AG04450 (cell line): Measurements from ENCODE around the gene STON1. TPM values are rescaled to one million over a fixed set of nuclear protein-coding genes. Genes with fewer than 3 reads are reported as not detected.

Experiments
- CTCF ChIA-PET: fragments of 300-600, 350-600 bp; formaldehyde crosslinking; extraction: SDS; loops from one replicate; lab custom pipeline; 2022; ENCODE audit warnings: antibody characterized with exemption, inconsistent platforms; lab: Charles Lee
- POLR2A ChIA-PET: fragments of 350-600 bp; formaldehyde crosslinking; extraction: SDS; loops from one replicate; lab custom pipeline; 2021; ENCODE audit warnings: antibody characterized with exemption, inconsistent platforms; lab: Yijun Ruan, JAX
- DNase-seq: peaks from one replicate; pipeline ENCODE4 v3.0.0-alpha.2; 2011; ENCODE audit warnings: low read depth, low spot score
- H3K27ac ChIP-seq: one replicate; pipeline ENCODE4 v1.5.1; 2012; ENCODE audit warnings: low read depth, low read length, control low read depth
- H3K27me3 ChIP-seq: one replicate; pipeline ENCODE4 v1.6.0; 2012; ENCODE audit warnings: low read length; ENCODE audit not compliant: control insufficient read depth, insufficient read depth
- H3K4me3 ChIP-seq: 2 replicates; pipeline ENCODE4 v1.5.1; 2011; ENCODE audit warnings: mild to moderate bottlenecking, low read depth, low read length, control low read depth
- H3K9me3 ChIP-seq: 2 replicates; pipeline ENCODE4 v1.5.1; 2012; ENCODE audit warnings: low read length; ENCODE audit not compliant: control insufficient read depth, insufficient read depth
- CTCF ChIP-seq: IDR thresholded peaks from 2 replicates; pipeline ENCODE4 v1.5.1; 2011; ENCODE audit warnings: low read depth, low read length, control low read depth, inconsistent platforms
- polyA plus RNA-seq: library from polyadenylated mRNA; depleted of rRNA; stranded (reverse); fragments of >200 nt; gene quantifications from 2 replicates; pipeline ENCODE4 v1.2.3, GENCODE V29; 2011

The STON1 gene
- polyA plus RNA-seq, 1 experiment = 17.8 TPM

GRCh38 chr2:48541666-48542389, 11.9 kb downstream of the STON1 start:
- no peak for TF ChIP-seq CTCF
- peaks cover 6% of the 10 kb centered on the region for H3K9me3 ChIP-seq
- no peak for DNase-seq
- no peak overlapping the region for H3K27ac ChIP-seq
- ChIA-PET POLR2A (no interaction called here), CTCF (interaction anchor here (2.6 kb wide), 1 partner anchor 71 kb away, joined by 10 read pairs; no protein-coding TSS in a partner anchor)
- H3K4me3 ChIP-seq = no peak overlapping the region
- no peaks in the 10 kb centered on the region for H3K27me3 ChIP-seq

GRCh38 chr2:48543895-48544294, 13.9 kb downstream of the STON1 start:
- no peak for DNase-seq
- CTCF ChIA-PET = interaction anchor here (0.5 to 2.6 kb wide), 7 partner anchors 8 to 776 kb away, joined by 3 to 10 read pairs (median 4); no protein-coding TSS in a partner anchor
- H3K27ac ChIP-seq = no peak overlapping the region

GRCh38 chr2:48545244-48545643, 15.3 kb downstream of the STON1 start:
- TF ChIP-seq CTCF = no peak
- Histone ChIP-seq H3K27ac (no peak overlapping the region), H3K4me3 (no peak overlapping the region), H3K9me3 (no peaks in the 10 kb centered on the region), H3K27me3 (no peaks in the 10 kb centered on the region)
- DNase-seq = no peak
- CTCF ChIA-PET = no interaction called here
- POLR2A ChIA-PET = no interaction called here

More at GRCh38 chr2:48543895-48544294, 13.9 kb downstream of the STON1 start:
- peaks cover 1% of the 10 kb centered on the region for H3K9me3 ChIP-seq
- POLR2A ChIA-PET = no interaction called here
- no peaks in the 10 kb centered on the region for H3K27me3 ChIP-seq
- H3K4me3 ChIP-seq = no peak overlapping the region
- no peak for TF ChIP-seq CTCF

GRCh38 chr2:48548840-48549239, 18.9 kb downstream of the STON1 start:
- H3K4me3 ChIP-seq = no peak overlapping the region
- no peaks in the 10 kb centered on the region for H3K27me3 ChIP-seq
- H3K9me3 ChIP-seq = no peaks in the 10 kb centered on the region
- ChIA-PET POLR2A (no interaction called here), CTCF (no interaction called here)
- H3K27ac ChIP-seq = no peak overlapping the region
- DNase-seq = peak; percentile 21
- TF ChIP-seq CTCF = no peak

- POLR2A ChIA-PET = no interaction called here
- CTCF ChIA-PET = no interaction called here
- Histone ChIP-seq H3K9me3 (no peaks in the 10 kb centered on the region), H3K27ac (no peak overlapping the region), H3K27me3 (no peaks in the 10 kb centered on the region), H3K4me3 (no peak overlapping the region)
- no peak for DNase-seq
- no peak for TF ChIP-seq CTCF
Measured at GRCh38 chr2:48549972-48550371, 20.0 kb downstream of the STON1 start.
